Measurements from ENCODE around the gene ST8SIA4.

Gene ST8SIA4

DNA sequence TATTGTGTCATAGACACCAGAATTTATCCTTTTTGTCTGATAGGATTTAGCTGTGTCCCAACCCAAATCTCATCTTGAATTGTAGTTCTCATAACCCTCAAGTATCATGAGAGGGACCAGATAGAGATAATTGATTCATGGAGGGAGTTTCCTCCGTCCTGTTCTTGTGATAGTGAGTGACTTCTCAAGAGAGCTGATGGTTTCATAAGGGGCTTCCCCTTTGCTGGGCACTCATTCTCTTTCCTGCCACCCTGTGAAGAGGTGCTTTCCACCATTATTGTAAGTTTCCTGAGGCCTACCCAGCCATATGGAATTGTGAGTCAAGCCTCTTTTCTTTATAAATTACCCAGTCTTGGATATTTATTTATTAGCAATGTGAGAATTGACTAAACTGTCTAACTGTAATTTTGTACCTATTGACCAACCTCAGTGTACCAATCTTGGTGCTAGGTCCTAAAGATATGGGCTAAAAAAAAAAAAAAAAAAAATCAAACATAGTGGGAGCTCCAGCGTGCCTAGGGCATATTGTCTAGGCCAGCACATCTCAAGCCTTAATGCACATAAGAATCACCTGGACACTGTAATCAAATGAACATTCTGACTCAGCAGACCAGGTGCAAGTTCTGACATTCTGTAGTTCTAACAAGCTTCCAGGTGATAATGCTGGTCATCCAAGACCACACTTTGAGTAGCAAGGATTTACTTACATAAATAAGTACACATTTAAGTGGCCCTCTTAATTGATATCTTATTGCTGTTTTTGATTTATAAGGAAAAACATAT lies 30.5 kb downstream of the ST8SIA4 start:
- DNase-seq (ENCODE audit: low spot score) = no peak
- TF ChIP-seq CTCF (IDR thresholded peaks at IDR 0.05; ENCODE audit: borderline replicate concordance, control extremely low read depth, extremely low read depth, insufficient read depth, missing control alignments) = no peak
- in situ Hi-C loops (cut with MboI; ENCODE audit: low sequenced_read_pairs, unreplicated experiment) = no loop called here

- no peak for DNase-seq (ENCODE audit: low spot score)
- no peak for TF ChIP-seq CTCF (IDR thresholded peaks at IDR 0.05; ENCODE audit: borderline replicate concordance, control extremely low read depth, extremely low read depth, insufficient read depth, missing control alignments)
- in situ Hi-C loops (cut with MboI; ENCODE audit: low sequenced_read_pairs, unreplicated experiment) = no loop called here
Measured at GRCh38 chr5:100867039-100867562, 36.0 kb downstream of the ST8SIA4 start.

DNA sequence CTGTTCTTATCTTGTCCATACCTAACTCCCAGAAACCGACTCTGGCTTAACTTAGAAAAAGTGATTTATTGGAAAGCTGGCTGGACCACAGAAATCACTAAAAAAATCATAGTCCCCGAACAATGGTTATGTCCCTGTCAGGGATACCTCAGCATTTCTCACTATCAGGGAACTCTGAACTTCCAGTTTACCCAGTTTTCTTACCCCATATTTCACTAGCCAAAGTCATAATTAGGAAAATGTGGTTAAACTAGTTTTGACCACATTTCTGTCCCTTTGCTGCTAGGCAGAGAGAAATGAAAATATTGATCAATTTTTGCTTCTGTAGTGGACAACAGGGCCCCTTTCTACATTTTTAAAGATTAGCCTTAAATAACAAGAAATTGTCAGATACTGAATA lies 38.2 kb downstream of the ST8SIA4 start:
- in situ Hi-C loops (cut with MboI; ENCODE audit: low sequenced_read_pairs, unreplicated experiment) = no loop called here
- no peak for TF ChIP-seq CTCF (IDR thresholded peaks at IDR 0.05; ENCODE audit: borderline replicate concordance, control extremely low read depth, extremely low read depth, insufficient read depth, missing control alignments)
- no peak for DNase-seq (ENCODE audit: low spot score)

DNA sequence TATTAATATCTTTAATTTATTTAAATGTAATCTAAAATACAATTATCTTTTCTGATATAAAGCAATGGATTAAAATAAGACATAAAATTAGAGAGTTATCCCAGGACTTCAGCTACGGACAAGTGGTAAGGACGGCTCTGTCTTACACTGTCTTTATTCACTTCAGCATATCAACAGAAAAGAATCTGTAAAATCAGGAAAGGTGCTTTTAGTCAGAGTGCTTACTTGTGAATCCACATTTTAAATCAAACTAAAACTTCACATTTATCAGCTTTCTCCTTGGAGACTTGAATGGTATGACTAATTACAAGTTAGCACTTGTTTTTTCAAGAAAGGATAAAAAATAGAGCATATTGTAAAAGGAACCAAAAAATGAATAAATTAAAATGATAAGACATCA lies 39.3 kb downstream of the ST8SIA4 start:
- TF ChIP-seq CTCF (IDR thresholded peaks at IDR 0.05; ENCODE audit: borderline replicate concordance, control extremely low read depth, extremely low read depth, insufficient read depth, missing control alignments) = no peak
- DNase-seq (ENCODE audit: low spot score) = no peak
- in situ Hi-C loops (cut with MboI; ENCODE audit: low sequenced_read_pairs, unreplicated experiment) = no loop called here

DNA sequence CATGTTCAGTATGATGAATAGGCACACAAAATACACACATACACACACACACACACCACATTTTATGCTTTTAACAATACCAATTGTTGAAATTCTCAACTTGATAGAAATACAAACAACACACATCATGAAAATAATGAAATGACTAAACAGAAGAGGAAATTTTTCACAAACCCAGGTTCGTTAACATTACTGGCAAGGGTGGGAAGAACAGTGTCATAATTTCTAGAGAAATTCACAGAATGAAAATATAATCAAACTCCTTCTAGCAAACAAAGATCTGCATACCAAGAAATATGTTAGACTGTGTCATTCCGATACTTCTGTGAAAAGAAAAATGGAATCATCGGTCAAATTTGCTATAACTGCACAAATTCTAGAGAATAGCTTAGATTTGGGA lies 41.9 kb downstream of the ST8SIA4 start:
- DNase-seq (ENCODE audit: low spot score) = no peak
- in situ Hi-C loops (cut with MboI; ENCODE audit: low sequenced_read_pairs, unreplicated experiment) = no loop called here
- no peak for TF ChIP-seq CTCF (IDR thresholded peaks at IDR 0.05; ENCODE audit: borderline replicate concordance, control extremely low read depth, extremely low read depth, insufficient read depth, missing control alignments)

- no peak for DNase-seq (ENCODE audit: low spot score)
- no peak for TF ChIP-seq CTCF (IDR thresholded peaks at IDR 0.05; ENCODE audit: borderline replicate concordance, control extremely low read depth, extremely low read depth, insufficient read depth, missing control alignments)
Measured at GRCh38 chr5:100860407-100860806, 42.7 kb downstream of the ST8SIA4 start.

More at GRCh38 chr5:100860407-100860806, 42.7 kb downstream of the ST8SIA4 start:
- in situ Hi-C loops (cut with MboI; ENCODE audit: low sequenced_read_pairs, unreplicated experiment) = no loop called here

Data from GM13976 (cell line).